ENCODE measurements around the gene DDR2.
"Not testable (repeated sequence)": the region's sequence is repeated elsewhere in the genome, so short reads cannot be mapped to it uniquely, and the experiment has no call there.

The DDR2 gene

DNA sequence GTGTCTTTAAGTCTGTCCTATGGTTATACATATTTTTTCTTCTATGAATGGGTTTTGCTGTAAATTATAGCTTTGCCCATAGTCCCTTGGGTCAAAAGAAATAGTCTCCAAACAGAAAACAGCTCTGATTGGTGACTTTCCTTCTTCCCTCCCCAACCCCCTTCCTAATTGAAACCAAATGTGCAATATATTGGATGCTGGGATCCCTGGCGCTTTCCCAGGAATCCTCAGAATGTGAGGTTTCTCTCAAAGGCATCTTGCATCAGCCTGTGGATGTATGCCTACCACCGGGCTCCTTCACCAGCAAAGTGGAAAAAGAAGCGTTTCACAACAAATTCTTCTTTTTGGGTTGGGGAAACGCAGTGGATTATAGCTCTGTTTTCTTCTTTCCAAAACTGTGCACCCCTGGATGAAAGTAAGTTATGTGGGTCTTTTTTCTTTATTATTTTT lies at the start of gene DDR2:
Gene DDR2 (plus strand): TSS at position 248 of the 450 bp plus-strand sequence. CDS start 86,600 bp downstream, outside the sequence.
- DNase-seq = no peak

DNA sequence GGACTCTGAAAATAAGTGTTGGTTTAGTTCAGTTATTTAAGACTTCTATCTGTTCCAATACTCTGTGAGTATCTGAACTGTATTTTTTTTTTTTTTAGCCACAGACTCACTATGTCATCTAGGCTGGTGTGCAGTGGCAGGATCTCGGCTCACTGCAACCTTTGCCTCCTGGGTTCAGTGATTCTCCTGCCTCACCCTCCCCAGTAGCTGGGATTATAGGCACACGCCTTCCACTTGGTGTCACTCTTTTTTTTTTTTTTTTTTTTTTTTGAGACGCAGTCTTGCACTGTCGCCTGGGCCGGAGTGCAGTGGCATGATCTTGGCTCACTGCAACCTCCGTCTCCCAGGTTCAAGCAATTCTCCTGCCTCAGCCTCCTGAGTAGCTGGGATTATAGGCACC lies 49.4 kb upstream of the DDR2 start:
- not testable (repeated sequence) for DNase-seq

DNA sequence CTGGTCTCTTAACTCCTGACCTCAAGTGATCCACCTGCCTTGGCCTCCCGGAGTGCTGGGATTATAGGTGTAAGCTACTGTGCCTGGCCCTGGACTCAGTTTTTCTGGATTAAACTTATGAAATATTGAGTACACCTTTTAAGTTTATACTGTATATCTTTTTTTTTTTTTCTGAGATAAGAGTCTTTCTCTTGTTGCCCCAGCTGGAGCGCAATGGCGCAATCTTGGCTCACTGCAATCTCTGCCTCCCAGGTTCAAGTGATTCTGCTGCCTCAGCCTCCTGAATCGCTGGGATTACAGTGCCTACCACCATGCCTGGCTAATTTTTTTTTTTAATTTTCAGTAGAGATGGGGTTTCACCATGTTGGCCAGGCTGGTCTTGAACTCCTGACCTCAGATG lies 47.2 kb upstream of the DDR2 start:
- DNase-seq = not testable (repeated sequence)

DNA sequence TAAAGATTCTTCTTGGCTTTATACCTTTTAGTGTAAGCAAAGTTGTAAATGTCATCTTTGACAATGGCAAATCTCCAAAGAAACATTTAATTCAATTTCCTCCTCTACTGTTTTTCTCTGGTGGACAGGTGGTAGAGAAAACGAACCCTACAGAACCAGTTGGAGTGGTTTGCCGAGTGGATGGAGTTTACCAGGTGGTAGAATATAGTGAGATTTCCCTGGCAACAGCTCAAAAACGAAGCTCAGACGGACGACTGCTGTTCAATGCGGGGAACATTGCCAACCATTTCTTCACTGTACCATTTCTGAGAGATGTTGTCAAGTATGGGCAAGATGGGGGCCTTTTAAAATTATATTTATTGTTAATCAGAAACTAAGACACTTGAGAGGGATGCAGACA lies 44.9 kb upstream of the DDR2 start:
- DNase-seq = no peak

DNA sequence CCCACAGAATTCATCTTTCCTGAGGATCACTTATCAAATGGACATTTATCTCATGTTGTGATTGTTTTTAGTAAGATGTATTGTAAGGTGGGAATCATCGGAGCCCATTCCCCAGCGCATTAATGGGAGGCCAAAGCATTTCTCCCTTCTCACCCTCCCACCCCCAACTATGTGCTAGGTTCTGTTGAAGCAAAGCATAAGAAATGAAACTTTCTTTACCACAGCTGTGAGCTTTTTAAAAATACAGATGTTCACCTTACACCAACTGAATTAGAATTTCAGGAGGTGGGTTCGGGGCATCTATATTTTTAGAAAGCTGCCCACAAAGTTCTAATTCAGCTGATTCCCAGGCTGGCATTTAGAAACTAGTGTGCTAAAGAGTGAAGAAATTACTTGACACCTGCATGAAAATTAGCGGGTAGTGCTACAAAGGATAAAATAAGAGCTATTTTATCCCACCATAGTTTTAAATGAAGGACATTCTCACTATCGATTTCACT lies 44.5 kb upstream of the DDR2 start:
- no peak for DNase-seq

DNA sequence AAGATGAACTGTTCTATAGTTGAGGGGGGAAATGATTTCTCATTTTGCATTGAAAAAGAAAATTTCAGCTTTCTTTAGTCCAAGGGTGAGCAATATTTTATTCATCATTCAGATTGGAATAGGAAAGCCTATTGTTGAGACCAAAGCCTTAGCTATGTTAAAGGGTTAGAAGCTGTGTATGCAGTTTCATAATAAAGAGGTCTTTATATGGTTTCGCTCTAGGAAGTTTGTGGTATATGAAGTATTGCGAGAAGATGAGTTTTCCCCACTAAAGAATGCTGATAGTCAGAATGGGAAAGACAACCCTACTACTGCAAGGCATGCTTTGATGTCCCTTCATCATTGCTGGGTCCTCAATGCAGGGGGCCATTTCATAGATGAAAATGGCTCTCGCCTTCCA lies 42.2 kb upstream of the DDR2 start:
- DNase-seq = no peak

DNA sequence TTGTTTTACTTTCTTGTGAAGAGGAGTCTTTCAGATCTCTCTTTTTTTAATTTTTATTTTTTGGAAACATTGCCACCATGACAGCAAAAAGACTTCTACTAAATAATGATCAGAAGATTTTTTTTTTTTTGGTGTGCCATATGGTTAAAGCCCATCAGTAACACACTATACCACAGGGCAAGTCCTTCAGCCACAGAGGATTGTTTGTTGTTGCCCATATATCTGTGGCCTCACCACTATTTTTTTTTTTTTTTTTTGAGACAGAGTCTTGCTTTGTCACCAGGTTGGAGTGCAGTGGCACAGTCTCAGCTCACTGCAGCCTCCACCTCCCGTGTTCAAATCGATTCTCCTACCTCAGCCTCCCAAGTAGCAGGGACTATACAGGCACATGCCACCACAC lies 41.6 kb upstream of the DDR2 start:
- DNase-seq = no peak

DNA sequence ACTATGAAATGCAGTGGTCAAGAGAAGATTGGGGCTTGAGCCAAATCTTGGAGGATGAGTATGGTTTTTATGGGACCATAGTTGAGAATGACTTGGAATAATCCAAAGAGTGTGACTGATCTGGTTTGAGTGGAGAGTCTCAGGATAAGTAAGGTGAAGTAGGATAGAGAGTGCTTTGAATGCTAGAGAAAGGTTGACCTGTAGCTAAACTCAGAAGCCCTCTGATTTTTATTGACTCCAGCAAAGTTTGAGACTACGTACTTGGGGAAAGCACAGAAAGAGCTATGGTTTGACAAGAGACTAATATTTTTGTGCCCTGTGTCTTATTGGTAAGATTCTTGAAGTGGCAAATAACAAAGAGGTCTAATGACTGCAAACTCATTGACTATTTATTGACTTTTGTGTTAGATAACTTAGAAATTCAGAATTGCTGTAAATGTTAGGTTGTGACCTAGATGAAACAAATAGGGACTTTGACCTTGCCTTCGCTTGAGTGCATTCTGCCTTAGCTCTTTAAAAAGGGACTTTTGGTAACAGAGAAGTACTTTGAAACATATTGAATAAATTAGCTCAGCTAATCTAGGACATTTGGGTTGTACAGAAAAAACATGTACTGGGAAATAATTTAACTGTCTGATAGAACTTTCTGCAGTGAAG lies 35.6 kb upstream of the DDR2 start:
- DNase-seq = no peak

DNA sequence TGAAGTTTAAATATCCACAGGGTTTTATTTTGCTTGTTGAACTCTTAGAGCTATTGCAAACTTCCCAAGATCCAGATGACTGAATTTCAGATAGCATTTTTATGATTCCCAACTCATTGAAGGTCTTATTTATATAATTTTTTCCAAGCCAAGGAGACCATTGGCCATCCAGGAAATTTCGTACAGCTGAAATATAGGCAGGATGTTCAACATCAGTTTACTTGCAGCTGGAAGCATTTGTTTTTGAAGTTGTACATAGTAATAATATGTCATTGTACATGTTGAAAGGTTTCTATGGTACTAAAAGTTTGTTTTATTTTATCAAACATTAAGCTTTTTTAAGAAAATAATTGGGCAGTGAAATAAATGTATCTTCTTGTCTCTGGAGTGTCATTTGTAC lies 32.8 kb upstream of the DDR2 start:
- no peak for DNase-seq

DNA sequence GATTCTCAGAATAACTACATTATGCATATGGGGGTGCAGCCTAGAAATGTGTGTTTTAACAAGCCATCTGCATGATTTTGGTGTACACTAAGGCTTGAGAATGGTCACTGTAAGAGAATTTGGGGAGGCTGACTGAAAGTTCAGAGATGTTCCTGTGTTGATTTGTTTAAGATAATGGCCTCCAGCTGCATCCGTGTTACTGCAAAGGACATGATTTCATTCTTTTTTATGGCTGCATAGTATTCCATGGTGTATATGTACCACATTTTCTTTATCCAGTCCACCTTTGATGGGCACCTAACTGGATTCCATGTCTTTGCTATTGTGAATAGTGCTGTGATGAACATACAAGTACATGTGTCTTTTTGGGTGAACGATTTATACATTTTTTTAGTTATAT lies 29.1 kb upstream of the DDR2 start:
- not testable (repeated sequence) for DNase-seq

DNA sequence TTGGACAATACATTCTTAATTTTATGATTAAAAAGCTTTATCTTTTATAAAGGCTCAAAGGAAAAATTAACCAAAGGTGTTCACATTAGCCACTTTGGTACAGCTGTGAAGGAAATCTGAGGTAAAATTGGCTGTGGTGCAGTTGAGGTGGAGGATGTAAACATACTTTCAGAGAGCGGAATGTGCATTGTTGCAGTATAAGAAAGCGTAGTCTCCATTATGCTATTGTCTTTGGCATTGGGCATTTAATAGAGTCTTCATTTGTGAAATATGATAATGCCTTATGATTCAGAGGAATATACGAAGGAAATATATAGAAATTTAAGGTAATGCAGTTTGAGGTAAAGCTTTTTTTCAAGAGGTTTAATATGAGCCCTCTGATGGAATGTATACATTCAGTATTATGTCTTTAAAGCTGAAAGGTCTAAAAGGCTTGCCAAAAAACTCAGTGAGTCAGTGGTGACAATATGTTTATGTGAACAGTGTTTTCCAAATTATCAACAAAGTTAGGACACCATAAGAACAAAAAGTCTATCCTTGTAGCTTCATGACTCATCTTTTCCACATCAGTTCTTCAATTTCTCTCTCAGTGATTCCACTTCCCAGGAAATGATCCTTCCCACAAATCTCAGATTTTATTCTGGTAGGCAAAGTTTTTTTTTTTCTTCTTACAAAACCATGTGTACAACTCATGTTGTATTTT lies 26.9 kb upstream of the DDR2 start:
- no peak for DNase-seq

DNA sequence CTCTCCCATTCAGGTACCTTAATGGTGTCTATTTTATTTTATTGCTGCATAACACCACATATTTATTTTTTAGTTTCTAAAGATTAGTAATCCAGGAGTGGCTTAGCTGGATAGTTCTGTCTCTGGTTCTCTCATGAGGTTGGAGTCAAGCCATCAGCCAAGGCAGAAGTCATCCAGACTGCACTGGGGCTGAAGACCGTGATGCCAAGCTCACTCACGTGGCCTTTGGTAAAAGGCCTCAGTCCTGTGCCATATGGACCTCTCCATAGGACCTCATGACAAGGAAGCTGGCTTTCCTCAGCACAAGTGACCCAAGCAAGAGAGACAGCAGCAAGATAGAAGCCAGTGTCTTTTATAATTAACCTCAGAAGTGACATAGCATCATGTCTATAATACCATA lies 23.0 kb upstream of the DDR2 start:
- DNase-seq = no peak

DNA sequence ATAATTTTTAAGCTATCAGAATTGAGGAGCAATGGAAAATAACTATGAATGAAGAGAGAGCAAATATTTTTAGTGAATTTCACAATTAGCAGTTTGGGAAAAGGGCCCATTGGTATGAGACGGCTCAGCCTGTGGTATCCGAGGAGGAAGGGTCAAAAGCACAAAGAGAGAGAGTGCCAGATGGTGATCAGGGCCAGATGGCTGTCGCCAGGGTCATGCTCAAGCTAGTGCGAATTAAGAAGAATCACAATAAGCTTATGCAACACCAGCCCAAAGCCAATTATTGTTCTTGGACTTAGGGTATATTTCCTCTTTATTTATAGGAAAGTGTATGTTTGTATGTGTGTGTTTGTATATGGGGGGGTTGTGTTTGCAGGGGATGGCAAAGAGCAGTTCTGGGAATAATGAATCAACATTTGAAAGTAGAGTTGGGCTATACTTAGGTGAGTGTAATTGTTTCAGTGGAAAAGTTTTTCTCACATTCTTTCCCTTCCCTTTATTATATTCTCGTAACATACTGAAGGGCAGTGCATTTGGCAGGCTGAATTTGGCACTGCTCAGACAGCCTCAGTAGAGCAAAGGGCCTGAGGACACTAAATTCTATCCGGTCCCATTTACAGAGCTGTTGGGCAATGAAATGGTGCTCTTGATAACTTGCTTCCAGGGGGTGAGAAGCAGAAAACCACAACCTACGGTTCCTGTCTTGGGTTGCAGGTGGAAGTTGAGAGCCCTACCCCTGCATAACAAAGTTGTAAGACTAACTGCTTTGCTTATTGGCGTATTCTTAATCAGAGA lies 19.5 kb upstream of the DDR2 start:
- DNase-seq = no peak

DNA sequence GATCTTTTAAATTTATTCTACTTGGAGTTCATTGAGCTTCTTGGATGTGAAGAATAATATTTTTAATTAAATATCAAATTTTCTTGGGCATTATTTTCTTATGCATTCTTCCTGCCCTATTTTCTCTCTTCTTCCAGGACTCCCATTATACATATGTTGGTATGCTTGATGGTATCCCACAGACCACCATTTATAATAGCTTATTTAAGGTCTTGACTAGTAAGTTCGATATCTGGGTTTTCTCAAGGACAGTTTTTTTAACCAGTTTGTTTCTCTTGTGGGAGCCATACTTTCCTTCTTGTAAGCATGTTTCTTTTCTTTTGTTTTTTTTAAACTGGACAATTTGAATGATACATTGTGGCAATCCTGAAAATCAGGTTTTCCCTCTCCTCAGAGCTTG lies 15.4 kb upstream of the DDR2 start:
- no peak for DNase-seq

DNA sequence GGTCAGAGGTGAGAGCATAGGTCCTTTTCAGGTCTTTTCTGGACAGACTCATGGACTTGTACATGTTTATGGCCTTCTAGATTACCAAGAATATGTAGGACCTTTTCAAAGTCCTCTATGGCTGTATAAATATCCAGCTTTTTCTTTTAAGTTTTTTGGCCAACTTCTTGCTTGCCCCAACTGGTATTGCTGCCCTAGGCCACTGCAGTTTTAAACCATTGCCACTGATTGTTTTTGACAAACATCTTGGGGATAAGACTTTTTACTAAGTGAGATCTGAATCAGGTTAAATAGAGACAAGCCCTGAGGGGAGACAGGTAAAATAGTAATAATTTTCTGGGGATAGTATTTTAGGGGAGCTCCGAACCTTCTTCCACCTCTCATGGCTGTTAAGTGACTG lies 14.8 kb upstream of the DDR2 start:
- DNase-seq = no peak

DNA sequence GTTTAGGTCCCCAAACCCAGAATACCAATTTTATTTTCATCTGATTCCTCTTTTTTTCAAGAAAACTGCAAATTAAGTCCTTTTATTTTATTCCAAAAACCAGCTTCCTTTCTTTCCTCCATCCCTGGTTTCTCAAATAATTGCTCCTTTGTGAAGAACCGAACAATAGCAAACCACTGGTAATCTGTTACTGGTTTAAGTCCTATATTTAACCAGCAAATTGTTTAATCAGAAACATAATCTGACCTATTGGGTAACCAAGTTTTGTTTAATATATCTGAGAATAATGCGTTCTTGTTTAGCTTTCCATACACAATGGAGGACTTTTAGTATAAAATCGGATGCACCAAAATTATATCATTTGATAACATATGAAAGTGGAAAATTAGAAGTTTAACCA lies 13.2 kb upstream of the DDR2 start:
- DNase-seq = no peak

DNA sequence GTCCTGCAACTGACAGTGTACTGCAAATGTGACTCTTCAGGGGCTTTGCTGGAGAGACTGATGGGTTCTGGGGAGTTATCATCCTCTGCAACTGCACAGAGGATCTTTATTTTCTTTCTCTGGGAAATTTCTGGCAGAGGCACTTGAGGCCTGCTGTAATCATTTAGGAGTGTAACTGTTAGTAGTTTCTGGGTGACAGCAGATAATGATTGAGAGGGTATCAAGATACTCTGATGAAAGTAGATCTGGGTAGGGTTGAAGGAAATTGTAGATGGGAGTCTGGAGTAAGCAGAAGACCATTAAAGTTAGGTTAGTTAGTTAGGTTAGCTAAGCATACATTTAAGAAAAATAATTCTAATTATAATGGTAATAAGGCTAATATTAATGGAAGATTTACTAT lies 11.0 kb upstream of the DDR2 start:
- no peak for DNase-seq

DNA sequence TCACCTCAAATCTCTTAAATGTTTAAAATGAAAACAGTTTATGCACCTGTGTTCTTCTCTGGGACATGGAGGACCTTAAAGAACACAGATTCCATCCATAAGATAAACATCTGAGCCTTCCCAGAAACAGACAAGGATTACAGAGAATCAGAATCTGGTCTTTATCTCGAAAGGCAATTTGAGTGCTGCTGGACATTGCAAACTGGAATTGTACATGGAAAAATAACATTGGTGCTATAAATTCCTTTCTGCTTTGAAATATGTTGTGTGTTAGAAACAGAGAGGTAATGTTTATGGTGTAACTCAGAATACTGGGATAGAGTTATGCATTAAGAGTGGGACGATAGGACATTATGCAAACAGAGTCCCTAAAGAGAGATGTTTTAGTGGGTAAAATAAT lies 6.6 kb upstream of the DDR2 start:
- DNase-seq = no peak

DNA sequence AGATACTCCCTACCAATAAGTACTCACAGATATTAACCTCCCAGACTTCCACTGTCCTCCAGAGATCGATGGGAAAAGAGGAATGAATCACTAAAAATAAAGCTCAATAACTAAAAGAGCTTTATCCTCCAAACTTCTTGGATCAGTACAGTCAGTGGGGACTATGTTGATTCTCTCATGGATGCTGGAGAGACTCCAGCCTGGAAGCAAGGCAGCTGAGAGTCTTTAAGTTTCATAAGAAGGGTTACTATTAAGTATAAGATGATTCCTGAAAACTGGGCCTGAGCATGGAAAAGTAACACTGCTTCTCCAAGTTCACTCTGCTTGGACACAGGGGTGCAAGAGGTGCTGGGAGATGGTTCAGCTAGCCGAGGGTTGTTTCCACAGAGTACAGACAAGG lies 6.2 kb upstream of the DDR2 start:
- DNase-seq = no peak

DNA sequence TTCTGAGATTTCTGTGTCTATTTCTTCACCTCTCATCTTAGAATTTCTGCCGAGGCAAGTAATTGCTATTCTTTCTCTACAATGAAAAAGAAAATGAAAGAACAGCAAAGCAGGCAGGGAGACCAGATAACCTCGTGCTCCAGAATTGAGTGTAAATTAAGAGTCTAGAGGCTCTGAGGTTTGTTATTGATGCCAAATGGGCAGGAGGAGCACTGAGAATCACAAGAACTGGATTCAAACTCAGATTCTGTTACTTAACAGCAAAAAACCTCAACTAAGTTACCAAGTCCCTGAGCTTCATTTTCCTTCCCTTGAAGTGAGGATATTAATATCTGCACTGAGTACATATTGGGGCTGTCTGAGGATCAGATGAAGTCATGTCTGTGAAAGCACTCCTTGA lies 5.5 kb upstream of the DDR2 start:
- no peak for DNase-seq

DNA sequence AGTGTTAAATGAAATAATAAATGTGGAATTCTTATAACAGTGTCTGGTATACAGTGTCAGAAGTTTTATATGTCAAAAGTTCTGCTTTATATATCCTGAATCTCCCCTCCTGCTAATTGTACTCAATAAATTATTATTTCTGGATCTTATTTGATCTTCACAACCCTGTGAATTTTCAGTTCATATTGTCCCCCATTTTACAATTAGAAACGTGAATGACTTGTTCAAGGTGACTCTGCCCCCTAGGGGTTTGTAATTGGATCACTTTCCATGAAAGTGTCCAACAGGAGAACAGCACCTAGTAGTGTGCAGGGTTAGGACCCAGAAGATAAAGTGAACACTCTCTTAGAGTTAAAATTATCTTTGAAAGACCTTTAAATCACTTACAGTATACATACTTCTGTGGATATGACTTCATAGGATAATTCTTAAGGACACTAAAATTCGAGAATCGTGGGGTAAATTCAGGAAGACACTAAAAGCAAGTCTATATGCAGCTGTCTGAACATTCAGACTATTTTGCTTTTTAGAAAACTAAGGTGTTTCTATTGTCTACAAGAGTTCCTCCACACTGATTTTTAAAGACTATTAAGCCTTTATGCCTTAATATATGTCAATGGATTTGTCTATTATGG lies 4.5 kb upstream of the DDR2 start:
- no peak for DNase-seq

DNA sequence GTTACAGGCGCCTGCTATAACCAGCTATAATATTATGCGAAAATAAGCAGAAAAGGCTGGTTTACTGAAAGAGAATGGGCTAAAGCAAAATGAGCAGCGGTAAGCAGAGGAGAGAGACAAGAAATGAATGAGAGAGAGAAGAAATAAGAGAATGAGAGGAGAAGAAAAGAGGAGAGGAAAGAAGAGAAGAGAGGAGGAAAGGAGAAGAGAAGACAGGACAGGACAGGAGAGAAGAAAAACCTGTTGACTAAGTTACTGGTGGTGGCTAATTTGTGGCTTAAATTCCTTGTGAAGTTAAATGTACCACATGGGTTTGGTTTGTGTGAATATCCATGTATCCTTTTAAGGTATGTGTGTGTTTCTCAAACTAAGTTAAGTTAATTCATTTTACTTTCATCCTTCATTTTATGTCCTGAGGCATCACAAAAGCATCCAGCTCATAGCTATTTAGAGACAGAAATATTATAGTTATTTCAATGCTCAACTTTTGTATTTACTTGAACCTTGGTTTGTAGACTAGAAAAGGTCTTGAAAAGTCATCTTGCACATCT lies 3.1 kb upstream of the DDR2 start:
- no peak for DNase-seq

DNA sequence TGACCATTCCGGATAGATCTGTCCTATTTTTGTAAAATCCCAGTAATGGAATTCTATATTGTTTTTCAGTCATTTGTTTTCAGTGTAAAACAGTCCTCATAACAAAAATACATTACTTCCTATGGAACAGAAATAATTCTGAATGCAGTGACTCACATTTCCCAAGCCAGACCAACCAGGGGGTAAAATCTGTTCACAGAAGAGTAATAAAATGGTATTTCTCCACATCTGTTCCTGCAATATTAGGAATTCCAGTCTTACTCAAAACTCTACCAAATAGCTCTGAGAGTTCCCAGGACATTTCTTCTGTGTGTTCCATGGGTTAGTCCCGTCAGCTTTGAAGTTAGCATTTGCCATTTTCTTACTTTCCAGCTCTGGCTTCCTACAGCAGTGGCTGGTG lies 2.6 kb upstream of the DDR2 start:
- no peak for DNase-seq

All from stimulated activated CD4-positive, alpha-beta T cell treated with anti-CD3 and anti-CD28 coated beads, Interleukin-4, amount 100 ng/mL, for 1 hour (primary cell).